HG03460 (cell line): ENCODE results near the gene FBN1.
A peak's percentile ranks its signal among the peaks of the same experiment; 100 is the strongest.

ENCODE experiments used
- ATAC-seq: cut with Tn5 transposase; IDR thresholded peaks from one replicate; pipeline ENCODE4 v1.9.1; 2021; ENCODE audit not compliant: unreplicated experiment

Gene FBN1

DNA sequence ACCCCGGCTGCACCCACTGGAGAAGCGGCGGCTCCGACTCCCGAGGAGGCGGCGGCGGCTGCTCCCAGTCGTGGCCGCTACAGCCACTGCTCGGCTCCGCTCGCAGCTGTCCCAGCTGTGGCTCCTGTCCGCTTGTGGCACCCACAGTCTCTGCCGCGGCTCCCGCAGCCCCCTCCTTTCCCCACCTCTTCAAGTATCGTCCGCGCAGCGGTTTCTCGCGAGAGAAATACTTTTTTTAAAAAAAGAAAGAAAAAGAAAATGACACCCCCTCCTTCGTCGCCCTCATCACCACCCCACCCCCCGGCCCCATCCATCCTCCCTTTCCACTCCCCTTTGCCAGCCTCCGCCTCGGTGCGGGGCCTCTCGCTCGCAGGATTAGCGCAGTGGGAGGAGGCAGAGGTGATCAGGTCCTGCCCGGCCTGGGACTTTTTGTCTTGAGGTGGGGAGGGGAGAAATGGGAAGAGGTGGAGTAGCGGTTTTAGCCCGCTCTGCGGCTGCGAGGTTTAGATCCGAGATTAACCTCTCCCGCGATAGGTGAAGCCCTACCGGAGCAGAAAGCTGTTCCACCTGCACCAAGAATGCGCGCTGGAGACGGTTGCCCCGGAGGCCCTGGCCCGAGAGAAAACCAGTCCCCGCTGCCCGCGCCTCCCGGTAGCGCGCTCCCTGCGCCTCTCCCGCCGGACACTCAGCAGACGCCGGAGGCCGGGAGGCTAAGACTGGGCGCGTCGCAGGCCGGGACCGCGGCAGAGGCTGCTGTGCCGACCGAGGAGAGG is at the start of gene FBN1:
FBN1 (minus strand) TSS at position 152 of the 773 bp plus-strand sequence. CDS start 940 bp downstream, outside the sequence.
- ATAC-seq = peak; percentile 55

- ATAC-seq = no peak
Observed at GRCh38 chr15:48693484-48693883, 48.0 kb upstream of the FBN1 start.

DNA sequence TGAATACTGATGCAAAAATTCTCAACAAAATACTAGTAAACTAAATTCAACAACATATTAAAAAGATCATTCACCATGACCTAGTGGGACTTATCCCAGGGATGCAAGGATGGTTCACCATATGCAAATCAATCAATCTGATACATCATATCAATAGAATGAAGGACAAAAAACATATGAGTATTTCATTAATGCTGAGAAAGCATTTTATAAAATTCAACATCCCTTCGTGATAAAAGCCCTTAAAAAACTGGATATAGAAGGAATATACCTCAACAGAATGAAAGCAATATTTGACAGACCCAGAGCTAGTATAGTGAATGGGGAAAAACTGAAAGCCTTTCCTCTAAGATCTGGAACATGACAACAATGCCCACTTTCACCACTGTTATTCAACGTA is 43.0 kb upstream of the FBN1 start:
- no peak for ATAC-seq

DNA sequence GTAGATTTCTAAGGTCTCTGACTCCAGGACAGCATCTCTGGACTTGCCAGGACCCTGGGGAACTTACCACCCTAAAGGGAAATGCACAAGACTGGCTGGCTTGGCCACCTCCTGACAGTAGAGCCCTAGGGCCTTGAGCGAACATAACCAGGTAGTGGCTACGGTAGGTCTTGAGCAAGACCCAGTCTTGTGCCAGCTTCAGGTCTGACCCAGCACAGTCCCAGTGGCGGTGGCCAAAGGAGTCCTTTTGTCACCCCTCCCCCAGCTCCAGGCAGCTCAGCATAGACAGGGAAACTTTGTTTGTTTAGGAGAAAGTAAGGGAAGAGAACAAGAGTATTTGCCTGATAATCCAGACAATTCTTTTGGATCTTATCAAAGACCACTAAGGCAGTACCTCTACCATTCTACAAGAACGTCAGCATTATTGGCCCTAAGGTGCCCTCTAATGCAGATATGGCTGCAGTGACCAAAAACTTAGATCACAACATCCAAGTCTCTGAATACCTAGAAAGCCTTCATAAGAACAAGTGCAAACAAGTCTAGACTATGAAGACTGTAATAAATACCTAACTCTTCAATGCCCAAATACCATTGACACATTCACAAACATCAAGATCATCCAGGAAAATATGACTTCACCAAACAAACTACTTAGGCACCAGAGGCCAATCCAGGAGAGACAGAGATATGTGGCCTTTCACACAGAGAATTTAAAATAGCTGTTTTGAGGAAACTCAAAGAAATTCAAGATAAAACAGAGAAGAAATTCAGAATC is 38.7 kb upstream of the FBN1 start:
- ATAC-seq = no peak

DNA sequence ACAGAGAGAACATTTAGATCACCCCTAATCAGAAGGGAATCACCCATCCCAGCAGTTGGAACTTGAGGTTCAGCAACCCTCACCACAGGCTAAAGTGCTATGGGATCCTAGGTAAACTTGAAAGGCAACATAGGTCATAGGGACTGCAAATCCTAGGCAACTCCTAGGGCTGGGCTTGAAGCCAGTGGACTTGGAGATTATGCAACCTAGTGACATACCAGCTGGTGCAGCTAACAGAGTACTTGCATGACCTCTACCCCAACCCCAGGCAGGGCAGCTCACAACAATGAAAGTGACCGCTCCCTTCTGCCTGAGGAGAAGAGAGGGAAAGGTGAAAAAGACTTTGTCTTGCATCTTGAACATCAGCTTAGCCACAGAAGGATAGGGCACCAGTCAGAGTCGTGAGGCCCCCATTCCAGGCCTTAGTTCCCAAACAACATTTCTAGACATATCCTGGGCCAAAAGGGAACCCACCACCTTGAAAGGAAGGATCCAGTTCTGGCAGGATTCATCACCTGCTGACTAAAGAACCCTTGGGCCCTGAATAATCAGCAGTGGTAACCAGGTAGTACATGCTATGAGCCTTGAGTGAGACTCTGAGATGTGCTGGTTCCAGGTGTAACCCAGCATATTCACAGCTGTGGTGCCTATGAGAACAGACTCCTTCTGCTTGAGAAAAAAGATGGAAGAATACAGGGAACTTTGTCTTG is 37.6 kb upstream of the FBN1 start:
- no peak for ATAC-seq

GRCh38 chr15:48681353-48681752 is 35.8 kb upstream of the FBN1 start:
- no peak for ATAC-seq

DNA sequence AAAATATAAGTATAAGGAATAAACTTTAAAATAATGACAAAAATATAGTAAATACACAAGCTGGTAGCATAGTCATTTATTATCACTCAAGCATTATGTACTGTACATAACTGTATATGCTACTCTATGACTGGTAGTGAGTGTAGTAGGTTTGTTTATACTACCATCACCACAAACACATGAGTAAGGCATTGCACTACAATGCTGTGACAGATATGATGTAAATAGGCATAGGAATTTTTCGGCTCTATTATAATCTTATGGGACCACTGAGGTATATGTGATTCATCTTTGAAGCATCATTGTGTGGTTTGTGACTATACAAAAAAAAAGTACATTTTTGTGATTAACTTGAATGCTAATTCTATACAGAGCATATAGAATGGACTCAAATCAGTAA is 35.3 kb upstream of the FBN1 start:
- ATAC-seq = no peak

DNA sequence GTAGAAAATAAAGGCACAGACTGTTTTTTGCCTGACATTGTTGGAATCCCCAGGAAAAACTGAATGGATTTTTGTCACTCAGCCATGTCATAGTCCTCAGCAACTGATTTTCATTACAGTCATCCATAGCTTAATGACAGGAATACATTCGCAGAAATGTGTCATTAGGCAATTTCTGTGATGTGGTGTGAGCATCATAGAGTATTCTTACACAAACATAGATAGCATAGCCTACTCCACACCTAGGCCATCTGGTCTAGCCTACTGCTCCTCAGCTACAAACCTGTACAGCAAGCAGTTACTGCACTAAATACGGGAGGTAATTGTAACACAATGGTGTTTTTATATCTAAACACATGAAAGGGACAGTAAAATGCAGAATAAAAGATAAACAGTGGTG is 34.4 kb upstream of the FBN1 start:
- no peak for ATAC-seq

DNA sequence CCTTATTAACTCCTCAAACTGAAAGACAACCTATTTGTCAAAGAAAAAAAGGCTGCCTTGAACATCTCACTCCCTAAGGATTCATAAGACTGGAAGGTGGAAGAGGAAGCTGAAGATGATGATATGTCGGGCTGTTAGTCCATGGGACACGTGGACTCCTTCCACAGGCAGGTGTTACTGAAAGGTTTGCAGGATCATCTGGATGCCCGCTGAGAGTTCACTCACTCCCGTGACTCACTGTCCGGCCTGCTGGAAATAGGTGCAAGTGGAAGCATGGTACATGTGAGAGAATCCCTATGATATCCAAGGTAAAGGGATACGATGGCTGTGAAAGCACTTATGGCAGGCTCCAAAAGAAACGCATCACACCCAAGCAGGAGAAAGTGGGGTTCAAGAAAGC is 33.3 kb upstream of the FBN1 start:
- no peak for ATAC-seq

DNA sequence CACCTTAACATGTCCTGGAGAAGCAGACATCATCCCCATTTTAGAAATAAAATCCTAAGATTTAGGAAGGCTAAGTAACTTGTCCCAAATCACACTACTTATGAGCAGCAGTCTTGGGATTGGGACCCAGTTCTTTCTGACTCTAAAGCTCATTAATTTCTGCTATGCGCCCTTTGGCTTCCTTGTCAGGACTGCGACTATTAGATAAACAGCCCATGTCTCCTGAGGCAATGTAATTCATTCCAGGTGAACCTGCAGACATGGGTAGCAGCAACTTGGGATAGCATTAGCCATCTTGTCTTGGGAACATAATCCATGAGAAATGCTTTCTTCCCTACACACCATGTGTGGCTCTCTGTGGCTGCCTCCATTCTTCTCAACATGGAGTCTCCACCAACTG is 32.3 kb upstream of the FBN1 start:
- ATAC-seq = no peak

- ATAC-seq = no peak
Observed at GRCh38 chr15:48675436-48675835, 29.9 kb upstream of the FBN1 start.

DNA sequence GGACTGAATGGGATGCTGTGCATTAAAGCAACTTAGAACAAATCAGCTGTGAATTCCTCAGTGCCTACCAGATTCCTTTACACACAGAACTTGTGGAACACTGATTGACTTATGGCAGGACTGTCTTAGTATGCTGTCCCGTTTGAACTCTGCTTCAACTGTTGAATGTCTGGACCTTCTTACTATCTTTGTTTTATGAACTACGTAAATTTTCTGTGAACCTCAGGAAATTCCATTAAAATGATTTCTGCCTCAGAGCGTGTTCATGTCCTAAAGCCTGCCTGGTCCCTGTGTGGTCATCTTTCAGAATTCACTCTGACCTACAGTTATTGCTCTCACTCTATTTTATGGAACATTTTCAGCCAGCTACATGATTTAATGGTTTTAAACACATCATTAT is 29.4 kb upstream of the FBN1 start:
- no peak for ATAC-seq

DNA sequence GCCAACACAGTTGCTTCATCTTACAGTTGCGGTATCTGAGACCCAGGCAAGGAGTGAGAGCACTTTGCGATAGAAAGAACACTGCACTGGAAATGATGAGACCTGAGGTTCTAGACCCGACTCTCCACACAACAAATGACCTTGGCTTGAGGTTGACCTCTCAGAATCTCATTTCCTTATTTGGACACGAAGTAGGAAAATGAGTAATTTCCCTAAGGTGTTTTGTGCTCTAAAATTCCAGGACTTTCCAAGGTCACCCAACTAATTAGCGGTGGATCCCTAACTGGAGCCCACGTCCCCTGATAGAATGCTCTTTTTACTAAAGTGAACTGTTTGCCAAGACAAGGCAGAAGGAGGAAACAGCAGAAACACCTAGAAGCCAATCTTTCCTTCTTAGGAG is 26.7 kb upstream of the FBN1 start:
- ATAC-seq = no peak

DNA sequence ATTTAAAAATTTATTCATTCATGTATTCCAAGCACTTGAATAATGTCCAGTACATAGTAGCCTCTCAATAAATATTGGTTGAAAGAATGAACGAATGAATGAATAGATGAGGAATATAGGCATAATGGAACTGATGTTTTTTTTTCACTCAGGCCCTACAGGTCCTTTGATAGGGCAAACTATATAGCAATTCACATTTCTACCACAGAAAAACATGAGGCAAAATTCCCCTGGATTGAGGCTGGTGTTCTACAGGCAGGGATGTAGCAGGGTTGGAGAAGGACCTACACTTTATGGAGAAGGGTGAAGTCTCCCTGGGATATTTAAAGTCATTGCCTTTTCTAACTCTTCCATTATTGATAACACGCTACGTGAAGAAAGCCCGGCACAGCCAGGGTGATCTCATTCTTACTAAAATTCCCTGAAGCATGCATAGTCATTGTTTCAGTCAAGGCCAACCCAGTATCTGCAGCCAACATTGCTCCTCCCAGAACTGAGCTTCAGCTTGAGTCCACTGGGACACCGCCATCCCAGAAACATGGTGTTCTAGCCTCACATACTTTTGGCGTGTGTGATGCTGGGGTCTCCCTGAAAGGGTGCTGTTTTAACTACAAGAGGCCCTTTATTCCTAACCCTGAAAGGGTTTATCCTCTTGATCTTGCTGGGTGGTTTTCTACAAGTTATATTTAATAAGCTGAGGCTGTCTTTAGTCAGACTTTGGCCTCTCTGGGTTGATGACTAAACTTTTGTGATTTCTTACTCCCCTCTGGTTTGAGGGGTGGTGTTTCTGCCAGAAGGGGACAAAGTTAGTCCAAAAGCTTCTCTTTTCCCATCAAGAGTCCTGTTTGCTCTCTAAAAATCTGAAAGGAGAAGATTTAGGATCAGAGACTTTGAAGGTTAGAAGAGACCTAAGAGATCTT is 25.9 kb upstream of the FBN1 start:
- no peak for ATAC-seq

DNA sequence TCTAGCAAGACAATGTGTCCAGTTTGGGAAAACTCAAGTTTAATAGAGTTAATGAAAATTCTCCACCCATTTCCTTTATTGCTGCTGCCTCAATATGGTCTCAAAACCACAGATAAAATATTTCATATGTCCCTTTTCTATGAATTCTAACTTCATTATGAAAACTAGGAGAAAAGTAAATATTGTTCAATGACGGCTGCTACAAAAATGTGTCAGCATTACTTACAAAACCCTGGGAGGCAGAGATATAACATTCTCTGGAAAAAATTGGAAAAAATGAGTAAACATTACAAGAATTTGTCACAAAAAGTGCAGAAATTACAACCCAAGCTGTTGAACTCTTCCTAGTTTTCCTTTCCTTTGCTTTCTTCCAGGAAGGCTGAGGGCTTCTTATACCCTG is 22.2 kb upstream of the FBN1 start:
- no peak for ATAC-seq

DNA sequence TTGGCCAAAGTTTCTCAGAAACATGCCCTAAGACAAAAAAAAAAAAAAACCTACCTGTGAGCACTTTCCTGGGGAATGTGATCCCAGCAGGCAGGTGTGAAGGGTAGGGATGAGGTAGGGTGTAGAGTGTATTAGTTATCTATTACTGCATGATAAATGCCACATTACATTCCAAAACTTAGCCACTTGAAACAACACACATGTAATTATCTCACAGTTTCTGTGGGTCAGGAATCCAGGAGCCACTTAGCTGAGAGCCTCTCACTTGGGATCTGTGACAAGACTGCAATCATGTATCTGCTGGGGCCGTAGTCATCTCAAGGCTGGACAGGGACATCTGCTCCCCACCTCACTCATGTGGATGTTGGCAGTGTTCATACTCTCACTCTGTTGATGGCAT is 18.9 kb upstream of the FBN1 start:
- ATAC-seq = no peak

DNA sequence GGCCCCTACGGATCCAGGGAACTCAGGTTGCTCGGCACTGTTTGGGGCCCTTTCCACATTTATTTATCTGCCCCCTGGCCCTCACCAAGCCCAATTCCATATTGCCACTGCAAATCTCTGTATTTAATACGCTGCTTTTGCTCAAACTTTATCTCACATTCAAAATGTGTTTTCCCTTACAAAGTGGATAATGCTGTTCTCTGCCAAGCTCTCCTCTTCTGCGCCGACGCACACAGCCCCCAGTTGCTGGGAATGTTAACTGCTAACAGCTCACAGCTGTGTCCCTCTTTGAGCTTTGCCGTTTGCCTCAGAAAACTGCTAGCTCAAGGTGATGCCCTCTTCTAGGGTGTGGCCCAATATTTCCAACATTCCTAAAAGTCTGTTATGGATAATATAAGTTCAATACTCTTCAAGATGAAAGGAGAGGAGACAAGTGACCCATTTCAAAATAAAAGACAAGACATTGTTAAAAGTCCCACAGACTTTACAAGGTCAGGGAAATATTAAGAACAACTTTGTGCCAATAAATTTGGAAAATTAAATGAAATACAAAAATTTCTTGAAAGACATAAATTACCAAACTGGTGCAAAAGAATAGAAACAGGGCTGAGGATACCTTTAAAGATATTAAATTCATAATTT is 12.6 kb upstream of the FBN1 start:
- no peak for ATAC-seq

GRCh38 chr15:48654801-48655200 is 9.3 kb upstream of the FBN1 start:
- no peak for ATAC-seq

DNA sequence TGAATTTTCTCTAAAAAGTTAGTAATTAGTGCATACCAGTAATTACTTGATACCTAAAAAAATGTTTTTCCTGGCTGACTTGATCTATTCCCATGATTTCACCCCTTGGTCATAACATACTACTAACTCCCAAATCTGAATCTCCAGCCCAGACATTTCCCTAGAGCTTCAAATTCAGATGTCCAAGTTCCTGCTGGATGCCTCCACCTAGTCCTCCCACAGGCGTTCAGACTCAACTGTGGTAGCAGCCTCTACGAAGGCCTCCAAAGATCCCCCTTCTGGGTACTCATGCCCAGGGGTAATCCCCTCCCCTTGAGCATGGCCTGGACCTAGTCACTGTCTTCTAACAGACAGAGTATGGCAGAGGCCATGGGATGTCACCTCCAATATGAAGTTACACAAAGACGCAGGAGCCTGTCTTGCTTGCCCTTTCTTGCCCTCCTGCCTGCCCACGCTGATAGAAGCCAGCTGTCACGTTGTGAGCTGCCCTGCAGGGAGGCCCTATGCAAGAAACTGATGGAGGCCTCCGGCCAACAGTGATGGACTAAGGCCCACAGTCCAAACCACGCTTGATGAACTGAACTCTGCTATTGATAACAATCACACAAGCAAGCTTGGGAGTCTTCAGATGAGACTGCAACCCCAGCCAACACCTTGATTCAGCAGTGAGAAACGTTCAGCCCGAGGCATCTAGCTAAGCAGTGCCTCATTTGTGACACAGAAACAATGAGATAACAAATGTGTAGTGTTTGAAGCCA is 8.6 kb upstream of the FBN1 start:
- ATAC-seq = no peak

DNA sequence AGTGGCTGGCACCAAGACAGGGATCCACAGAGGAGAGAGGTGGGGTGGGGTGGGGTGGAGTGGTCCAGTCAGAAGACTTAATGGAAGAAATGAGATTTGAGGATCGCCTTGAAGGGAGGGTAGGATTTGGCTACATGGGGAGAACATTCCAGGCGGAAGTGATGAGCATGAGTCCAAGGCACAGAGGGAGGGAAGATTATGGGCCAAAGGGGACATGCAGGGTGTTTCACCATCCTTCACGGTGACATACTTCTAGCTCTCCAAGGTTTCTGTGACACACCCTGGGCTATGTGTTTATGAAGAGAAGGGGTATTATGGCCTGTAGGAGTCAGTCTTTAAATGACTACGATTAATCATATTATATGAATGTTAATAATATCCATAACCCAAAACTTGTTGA is 7.7 kb upstream of the FBN1 start:
- ATAC-seq = no peak
